ENCODE results near the gene ADAMTS18. TPM values are rescaled to one million over a fixed set of nuclear protein-coding genes. Genes with fewer than 3 reads are reported as not detected.

ADAMTS18 gene
- total RNA-seq, 4 donors from 2014 or later = 0.75 TPM; not detected in 3

GRCh38 chr16:77375396-77375795 is 59.4 kb downstream of the ADAMTS18 start:
- TF ChIP-seq POLR2A (IDR thresholded peaks at IDR 0.05) (no peak), CTCF (IDR thresholded peaks at IDR 0.05) (no peak)
- WGBS, 2 donors = 92 to 95% methylated on average over 7 of the region's 7 CpGs
- no peak for DNase-seq
- Histone ChIP-seq H3K4me1 (peaks cover 10 to 15% of the 10 kb centered on the region in 2 donors), H3K36me3 (no peaks in the 10 kb centered on the region), H3K27ac (no peak overlapping the region), H3K4me3 (replicated peaks in 1 of 3) (no peak overlapping the region), H3K27me3 (no peaks in the 10 kb centered on the region), H3K9me3 (no peaks in the 10 kb centered on the region)
- intact Hi-C loops (cut with DNase I) = no loop called here

- Histone ChIP-seq H3K36me3 (no peaks in the 10 kb centered on the region), H3K27ac (peak overlapping the region; percentile 39 to 54 (median 43)), H3K4me3 (replicated peaks in 1 of 3) (no peak overlapping the region), H3K9me3 (no peaks in the 10 kb centered on the region), H3K4me1 (peaks cover 10 to 15% of the 10 kb centered on the region in 2 donors), H3K27me3 (no peaks in the 10 kb centered on the region)
- WGBS, 2 donors = 13 to 15% methylated on average over 1 of the region's 1 CpG
- intact Hi-C loops (cut with DNase I) = no loop called here
- DNase-seq = no peak
- TF ChIP-seq POLR2A (IDR thresholded peaks at IDR 0.05) (no peak), CTCF (IDR thresholded peaks at IDR 0.05) (no peak)
Measured at GRCh38 chr16:77374384-77374783, 60.5 kb downstream of the ADAMTS18 start.

GRCh38 chr16:77373726-77374125 is 61.1 kb downstream of the ADAMTS18 start:
- H3K27ac ChIP-seq = peak overlapping the region in 1 of 3 donors; percentile 54
- no peaks in the 10 kb centered on the region for H3K27me3 ChIP-seq
- DNase-seq = no peak
- H3K4me3 ChIP-seq (replicated peaks in 1 of 3) = no peak overlapping the region
- no peaks in the 10 kb centered on the region for H3K36me3 ChIP-seq
- intact Hi-C loops (cut with DNase I) = no loop called here
- 74 to 92% methylated on average over 3 of the region's 3 CpGs for WGBS, 2 donors
- peaks cover 10 to 15% of the 10 kb centered on the region in 2 donors for H3K4me1 ChIP-seq
- TF ChIP-seq POLR2A (IDR thresholded peaks at IDR 0.05) = no peak
- TF ChIP-seq CTCF (IDR thresholded peaks at IDR 0.05) = no peak
- no peaks in the 10 kb centered on the region for H3K9me3 ChIP-seq

GRCh38 chr16:77364770-77365169 is 70.1 kb downstream of the ADAMTS18 start:
- 78 to 94% methylated on average over 5 to 6 of the region's 6 CpGs for WGBS, 2 donors

GRCh38 chr16:77359065-77359502 is 75.8 kb downstream of the ADAMTS18 start:
- Histone ChIP-seq H3K27me3 (no peaks in the 10 kb centered on the region), H3K4me1 (peaks cover 0 to 6% of the 10 kb centered on the region in 2 donors), H3K27ac (peak overlapping the region in 1 of 3 donors; percentile 36), H3K4me3 (replicated peaks in 1 of 3) (no peak overlapping the region), H3K36me3 (no peaks in the 10 kb centered on the region), H3K9me3 (no peaks in the 10 kb centered on the region)
- intact Hi-C loops (cut with DNase I) = no loop called here
- WGBS, 2 donors = 15 to 30% methylated on average over 4 of the region's 4 CpGs
- TF ChIP-seq POLR2A (IDR thresholded peaks at IDR 0.05) (no peak), CTCF (IDR thresholded peaks at IDR 0.05) (no peak)
- DNase-seq = peak; percentile 67 to 72

More at GRCh38 chr16:77364770-77365169, 70.1 kb downstream of the ADAMTS18 start:
- no peak for TF ChIP-seq CTCF (IDR thresholded peaks at IDR 0.05)
- TF ChIP-seq POLR2A (IDR thresholded peaks at IDR 0.05) = no peak
- intact Hi-C loops (cut with DNase I) = no loop called here
- Histone ChIP-seq H3K27ac (no peak overlapping the region), H3K27me3 (no peaks in the 10 kb centered on the region), H3K9me3 (no peaks in the 10 kb centered on the region), H3K36me3 (no peaks in the 10 kb centered on the region), H3K4me1 (no peaks in the 10 kb centered on the region), H3K4me3 (replicated peaks in 1 of 3) (no peak overlapping the region)
- no peak for DNase-seq
